Measurements from ENCODE around the gene CDIPT.

CDIPT gene

GRCh38 chr16:29830774-29831173, 32.3 kb downstream of the CDIPT start:
- no peak for DNase-seq (ENCODE audit: low read depth, low spot score)

GRCh38 chr16:29826342-29826695, 36.7 kb downstream of the CDIPT start:
- DNase-seq (ENCODE audit: low read depth, low spot score): no peak

DNA sequence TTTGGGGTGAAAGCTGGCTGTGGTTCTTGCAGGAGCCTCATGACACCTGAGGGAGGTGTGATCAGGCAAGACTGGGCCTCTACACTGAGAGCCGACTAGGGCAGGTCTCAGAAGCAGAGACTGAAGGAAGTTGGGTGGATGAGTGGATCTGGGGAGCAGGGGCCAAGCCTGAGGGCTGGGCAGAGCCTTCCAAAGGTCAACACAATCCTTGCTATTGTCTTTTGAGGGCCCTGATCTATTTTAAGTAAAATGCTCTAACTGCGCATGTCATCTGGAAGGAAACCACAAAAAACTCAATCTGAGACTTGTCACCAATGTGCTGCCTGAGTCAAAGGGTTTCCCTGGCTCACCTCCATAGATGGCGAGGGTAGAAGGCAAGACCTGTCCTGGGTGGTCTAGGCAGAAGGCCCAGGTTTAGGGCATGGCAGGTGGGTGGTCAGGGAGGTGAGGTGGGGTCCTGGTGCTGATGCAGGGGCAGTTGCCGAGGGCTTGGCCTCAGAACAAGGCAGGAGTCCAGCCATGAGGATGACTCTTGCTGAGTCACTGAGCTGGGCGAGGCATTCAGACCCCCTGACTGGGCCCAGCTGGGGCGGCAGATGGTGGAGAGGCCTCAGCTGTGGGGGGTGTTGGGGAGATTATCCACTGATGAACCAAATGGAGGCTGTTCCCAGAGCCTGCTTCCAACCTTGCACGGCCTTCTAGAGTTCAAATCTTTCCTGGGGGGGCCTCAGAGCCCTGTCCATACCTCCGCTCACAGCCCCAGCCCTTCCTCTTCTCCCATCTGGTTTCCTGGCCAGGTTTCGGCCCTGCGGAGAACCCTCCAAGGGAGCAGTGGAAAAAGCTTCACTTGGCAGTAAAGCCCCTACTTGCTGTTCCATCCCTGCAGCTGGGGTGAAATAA, 37.6 kb downstream of the CDIPT start:
- DNase-seq (ENCODE audit: low read depth, low spot score): peak; percentile 80

GRCh38 chr16:29824589-29825144, 38.4 kb downstream of the CDIPT start:
- DNase-seq (ENCODE audit: low read depth, low spot score): peak; percentile 57

GRCh38 chr16:29821643-29822115, 41.3 kb downstream of the CDIPT start:
- DNase-seq (ENCODE audit: low read depth, low spot score): peak; percentile 82

GRCh38 chr16:29820730-29821642, 42.0 kb downstream of the CDIPT start:
- DNase-seq (ENCODE audit: low read depth, low spot score): peak; percentile 35

DNA sequence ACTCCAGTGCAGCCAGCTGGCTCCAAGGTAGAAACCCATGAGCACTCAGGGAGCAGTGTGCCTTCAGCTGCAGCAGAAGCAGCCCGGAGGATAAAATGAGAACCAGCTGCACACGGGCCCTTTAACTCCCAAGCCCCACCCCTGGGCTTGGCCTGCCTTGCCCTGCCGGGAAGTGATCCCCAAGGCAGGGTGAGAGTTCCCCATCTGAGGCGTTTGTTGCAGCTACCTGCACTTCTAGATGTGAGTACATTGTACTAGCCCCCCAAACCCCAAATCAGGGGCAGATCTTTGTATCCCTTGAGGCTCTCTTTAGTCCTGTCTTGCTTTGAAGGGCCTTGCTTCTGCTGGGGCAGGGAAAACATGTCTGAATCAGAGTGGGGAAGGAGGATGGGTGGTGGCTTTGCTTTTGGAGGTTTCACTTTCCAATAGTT, 42.7 kb downstream of the CDIPT start, which contains the start of gene MVP:
MVP (plus strand) TSS at position 192 of the 431 bp plus-strand sequence. CDS start 10,088 bp downstream, outside the sequence.
- peak; percentile 71 for DNase-seq (ENCODE audit: low read depth, low spot score)

- DNase-seq (ENCODE audit: low read depth, low spot score): no peak
These were observed 43.5 kb downstream of the CDIPT start for GRCh38 chr16:29819506-29819905.

GRCh38 chr16:29818082-29818481, 44.9 kb downstream of the CDIPT start:
- no peak for DNase-seq (ENCODE audit: low read depth, low spot score)

DNA sequence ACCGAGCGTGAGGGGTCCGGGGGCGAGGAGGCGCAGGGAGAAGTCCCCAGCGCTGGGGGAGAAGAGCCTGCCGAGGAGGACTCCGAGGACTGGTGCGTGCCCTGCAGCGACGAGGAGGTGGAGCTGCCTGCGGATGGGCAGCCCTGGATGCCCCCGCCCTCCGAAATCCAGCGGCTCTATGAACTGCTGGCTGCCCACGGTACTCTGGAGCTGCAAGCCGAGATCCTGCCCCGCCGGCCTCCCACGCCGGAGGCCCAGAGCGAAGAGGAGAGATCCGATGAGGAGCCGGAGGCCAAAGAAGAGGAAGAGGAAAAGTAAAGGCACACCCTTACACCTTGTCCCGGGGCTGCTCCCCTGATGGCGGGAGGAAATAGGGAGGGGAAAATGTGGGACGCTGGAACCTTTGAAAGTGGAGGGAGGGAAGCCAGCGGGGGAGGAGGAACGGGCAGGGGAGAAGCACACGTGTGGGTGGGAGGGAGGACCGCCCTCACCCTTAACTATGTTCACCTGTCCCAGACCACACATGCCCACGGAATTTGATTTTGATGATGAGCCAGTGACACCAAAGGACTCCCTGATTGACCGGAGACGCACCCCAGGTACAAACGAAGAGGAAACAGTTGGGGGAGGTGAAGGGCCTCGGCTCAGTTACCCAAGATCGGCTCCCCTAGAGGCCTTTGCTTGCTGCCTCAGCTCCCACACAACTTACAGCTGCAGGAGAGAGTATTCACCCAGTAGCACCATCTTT, 46.2 kb downstream of the CDIPT start:
- DNase-seq (ENCODE audit: low read depth, low spot score): peak; percentile 81

DNA sequence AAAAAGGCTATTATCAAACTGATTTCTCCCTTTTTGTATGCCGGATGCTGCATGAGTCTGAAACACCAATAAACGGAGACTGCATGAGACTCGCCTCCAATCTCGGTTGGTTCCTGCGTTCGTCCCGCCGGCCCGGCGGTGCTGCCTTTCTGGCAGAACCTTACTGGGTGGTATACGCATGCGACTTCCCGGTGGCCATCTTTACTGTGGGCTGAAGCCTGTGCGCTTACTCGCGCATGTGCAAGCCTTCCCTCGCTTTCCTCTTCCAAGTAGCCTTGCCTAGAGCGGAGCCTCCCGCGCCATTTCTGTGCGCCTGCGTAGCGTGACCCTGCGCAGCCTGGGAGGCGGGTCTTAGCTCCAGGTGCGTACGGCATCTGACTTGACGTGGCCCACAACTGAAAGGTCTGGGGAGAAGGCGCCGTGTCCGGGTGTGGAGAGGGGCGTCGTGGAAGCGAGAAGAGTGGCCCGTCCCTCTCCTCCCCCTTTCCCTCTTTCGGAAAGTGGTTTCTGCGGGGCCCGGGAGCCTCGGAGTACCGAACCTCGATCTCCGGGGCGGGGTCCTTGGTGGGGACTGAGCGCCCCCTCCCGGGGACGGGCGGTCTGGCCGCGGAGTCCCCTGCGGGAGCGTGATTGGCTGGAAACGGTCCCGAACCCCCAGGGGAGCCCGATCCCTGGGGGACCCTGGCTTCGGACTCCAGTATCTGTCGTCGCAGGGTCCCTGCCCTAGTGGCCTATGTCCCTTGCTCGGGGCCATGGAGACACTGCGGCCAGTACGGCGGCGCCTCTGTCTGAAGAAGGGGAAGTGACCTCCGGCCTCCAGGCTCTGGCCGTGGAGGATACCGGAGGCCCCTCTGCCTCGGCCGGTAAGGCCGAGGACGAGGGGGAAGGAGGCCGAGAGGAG, 47.0 kb downstream of the CDIPT start, which contains the start of gene PAGR1:
PAGR1 (plus strand) TSS at position 360 of the 901 bp plus-strand sequence; CDS start at position 734, 374 bp downstream.
- peak; percentile 100 for DNase-seq (ENCODE audit: low read depth, low spot score)

DNA sequence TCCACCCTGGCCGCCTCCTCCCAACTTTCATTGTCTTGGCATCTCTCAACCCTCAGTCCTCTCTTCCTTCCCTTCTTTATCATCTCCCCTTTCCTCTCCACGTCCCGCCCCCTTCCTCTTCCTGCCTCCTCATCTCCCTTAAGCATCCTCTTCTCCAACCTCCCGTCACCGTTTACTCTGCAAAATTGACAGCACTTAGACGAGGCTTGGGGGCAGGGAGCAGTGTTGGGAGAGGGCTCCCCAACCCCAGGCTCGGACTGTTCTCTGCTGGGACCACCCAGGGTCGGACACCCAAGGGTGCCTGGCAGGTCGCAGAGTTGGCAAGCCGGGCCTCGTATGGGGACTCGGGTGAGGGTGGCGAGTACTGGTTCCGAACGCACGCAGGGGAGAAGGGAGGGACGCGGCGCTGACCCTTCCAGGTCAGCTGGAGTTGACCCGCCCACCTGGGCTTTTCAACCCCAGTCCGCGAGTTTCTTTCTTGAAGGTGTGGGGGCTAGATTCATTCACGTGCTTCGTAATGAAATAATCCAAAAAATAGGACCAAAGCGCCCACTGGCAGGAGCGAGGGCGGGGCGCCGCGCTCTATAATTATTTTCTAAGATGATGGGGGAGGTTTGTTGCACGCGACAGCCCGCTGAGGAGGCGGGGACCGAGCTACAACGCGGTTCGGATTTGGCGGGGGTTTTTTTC, 47.8 kb downstream of the CDIPT start:
- peak; percentile 28 for DNase-seq (ENCODE audit: low read depth, low spot score)

GRCh38 chr16:29814592-29814991, 48.4 kb downstream of the CDIPT start:
- no peak for DNase-seq (ENCODE audit: low read depth, low spot score)

GRCh38 chr16:29813644-29814562, 49.1 kb downstream of the CDIPT start:
- DNase-seq (ENCODE audit: low read depth, low spot score): no peak

DNA sequence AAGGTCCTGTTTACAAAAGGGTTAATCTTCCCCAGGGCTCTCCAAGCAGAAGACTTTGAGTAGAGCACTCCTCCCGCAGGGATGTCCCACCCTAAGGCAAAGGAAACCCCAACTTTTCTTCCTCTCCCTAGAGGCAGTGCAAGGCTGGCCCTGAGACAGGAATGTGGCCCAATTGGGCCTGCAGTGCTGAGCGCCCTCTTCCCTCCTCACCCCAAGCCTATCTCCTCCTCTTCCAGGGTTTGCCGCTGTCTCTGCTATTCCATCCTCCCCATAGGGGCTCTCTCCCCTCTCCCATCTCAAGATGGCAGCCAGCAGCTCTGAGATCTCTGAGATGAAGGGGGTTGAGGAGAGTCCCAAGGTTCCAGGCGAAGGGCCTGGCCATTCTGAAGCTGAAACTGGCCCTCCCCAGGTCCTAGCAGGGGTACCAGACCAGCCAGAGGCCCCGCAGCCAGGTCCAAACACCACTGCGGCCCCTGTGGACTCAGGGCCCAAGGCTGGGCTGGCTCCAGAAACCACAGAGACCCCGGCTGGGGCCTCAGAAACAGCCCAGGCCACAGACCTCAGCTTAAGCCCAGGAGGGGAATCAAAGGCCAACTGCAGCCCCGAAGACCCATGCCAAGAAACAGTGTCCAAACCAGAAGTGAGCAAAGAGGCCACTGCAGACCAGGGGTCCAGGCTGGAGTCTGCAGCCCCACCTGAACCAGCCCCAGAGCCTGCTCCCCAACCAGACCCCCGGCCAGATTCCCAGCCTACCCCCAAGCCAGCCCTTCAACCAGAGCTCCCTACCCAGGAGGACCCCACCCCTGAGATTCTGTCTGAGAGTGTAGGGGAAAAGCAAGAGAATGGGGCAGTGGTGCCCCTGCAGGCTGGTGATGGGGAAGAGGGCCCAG, 50.0 kb downstream of the CDIPT start:
- DNase-seq (ENCODE audit: low read depth, low spot score): no peak

DNA sequence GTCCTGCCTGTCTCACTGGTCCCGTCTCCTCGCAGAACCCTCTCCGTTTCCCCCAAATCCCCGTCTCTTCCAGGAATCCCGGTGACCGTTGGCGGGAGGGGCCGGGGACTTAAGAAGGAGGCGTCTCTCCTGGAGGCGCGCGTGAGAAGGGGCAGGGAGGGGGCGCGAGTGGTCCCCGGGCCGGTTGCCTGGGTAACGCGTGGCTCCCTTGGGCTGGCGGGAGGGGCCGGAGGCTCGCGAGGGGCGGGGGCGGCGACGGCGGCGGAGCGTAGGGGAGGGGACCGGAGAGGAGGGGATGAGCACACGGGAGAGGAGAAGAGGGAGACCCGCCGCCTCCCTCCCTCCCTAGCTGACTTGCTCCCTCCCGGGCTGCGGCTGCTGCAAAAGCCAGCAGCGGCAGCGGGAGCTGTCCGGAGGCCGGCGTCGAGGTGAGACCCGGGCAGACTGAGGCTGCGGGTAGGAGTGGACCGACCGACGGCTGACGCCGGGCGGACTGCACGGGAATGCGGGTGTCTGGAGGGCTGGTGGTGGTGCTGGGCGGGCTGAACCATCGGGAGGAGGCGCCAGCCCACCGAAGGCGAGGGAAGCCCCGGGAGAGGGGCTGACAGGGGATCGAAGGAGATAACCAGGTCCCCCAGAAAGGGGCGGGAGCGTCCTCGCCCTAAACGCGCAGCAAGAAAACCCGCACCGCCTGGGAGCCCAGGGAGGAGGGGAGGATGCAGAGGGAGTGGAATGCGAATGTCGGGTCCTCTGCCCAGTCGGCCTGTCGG, 50.9 kb downstream of the CDIPT start, which contains the start of gene PRRT2:
PRRT2 (plus strand) TSS at position 298 of the 770 bp plus-strand sequence. CDS start 862 bp downstream, outside the sequence.
- peak; percentile 79 for DNase-seq (ENCODE audit: low read depth, low spot score)

All from astrocyte of the hippocampus (primary cell).